22Rv1 (cell line): ENCODE results near the gene ZNF219.

Experiments used
- CTCF ChIP-seq: fragments of 450-650 bp; IDR thresholded peaks from 2 replicates; pipeline ENCODE4 v1.5.1; 2017; ENCODE audit warnings: mild to moderate bottlenecking
- ZFX ChIP-seq: fragments of 450-650 bp; IDR thresholded peaks from 2 replicates; pipeline ENCODE4 v1.6.1; 2017; ENCODE audit warnings: antibody characterized with exemption, borderline replicate concordance

GRCh38 chr14:21042918-21043317 lies 55.5 kb downstream of the ZNF219 start:
- TF ChIP-seq CTCF: no peak
- TF ChIP-seq ZFX: no peak
